Esophagus squamous epithelium (tissue), 5 donors: Measurements from ENCODE around the gene TESK2. TPM values are rescaled to one million over a fixed set of nuclear protein-coding genes. Genes with fewer than 3 reads are reported as not detected.

Source experiments
- DNase-seq: peaks from one replicate; lab custom pipeline; 2025; lab: John Stamatoyannopoulos, UW
- H3K27ac ChIP-seq, 4 donors: fragments of 200-600 bp; sonication (generic); one replicate each; pipeline ENCODE4 v1.5.1; 2016 to 2019; ENCODE audit warnings: mild to moderate bottlenecking in 1 of 4
- H3K27me3 ChIP-seq, 4 donors: fragments of 200-600 bp; sonication (generic); 1 replicate in 3 of 4; 2 replicates in 1 of 4; pipeline versions ENCODE4 v1.5.1 to v1.6.0; 2017 to 2021; ENCODE audit warnings: antibody characterized with exemption in 1 of 4
- H3K36me3 ChIP-seq, 3 donors: fragments of 200-600 bp; sonication (generic); one replicate each; pipeline ENCODE4 v1.5.1; 2016 to 2019
- H3K4me1 ChIP-seq, 3 donors: fragments of 200-600 bp; sonication (generic); one replicate each; pipeline ENCODE4 v1.5.1; 2017 to 2019
- H3K4me3 ChIP-seq, 4 donors: fragments of 200-600 bp; sonication (generic); 1 replicate in 3 of 4; 2 replicates in 1 of 4; pipeline ENCODE4 v1.5.1; 2016 to 2019; ENCODE audit warnings: mild to moderate bottlenecking in 2 of 4, moderate library complexity in 1 of 4
- H3K9me3 ChIP-seq, 3 donors: fragments of 200-600 bp; sonication (generic); one replicate each; pipeline ENCODE4 v1.5.1; 2016 to 2019
- POLR2A ChIP-seq, 4 donors: fragments of 450-650 bp; IDR thresholded peaks; one replicate each; pipeline ENCODE4 v1.6.1; 2017; ENCODE audit warnings: antibody characterized with exemption in 4 of 4, mild to moderate bottlenecking in 4 of 4, moderate library complexity in 3 of 4
- WGBS, 2 donors: methylation state at CpG; one replicate each; pipeline ENCODE4 v1.1.5; 2018; 5-methylcytosine and 5-hydroxymethylcytosine counted together
- intact Hi-C: fragments of 100-400 bp; cut with DNase I; formaldehyde crosslinking; loops from one replicate; pipeline ENCODE4 v1.15.0; 2022
- total RNA-seq, 4 donors: library from RNA; depleted of rRNA; stranded (reverse); fragments of >200 nt; gene quantifications; one replicate each; pipeline ENCODE4 v1.1.0, GENCODE V29; 2016
- TF ChIP-seq, protein P1 (sequence below), 6 experiments: fragments of 450-650 bp in 4 of 6; fragments of 200-600 bp in 2 of 6; sonication (generic) in 2 of 6; IDR thresholded peaks; one replicate each; pipeline ENCODE4 v1.5.1; 2016 to 2019; ENCODE audit warnings: antibody characterized with exemption in 6 of 6, mild to moderate bottlenecking in 4 of 6, moderate library complexity in 4 of 6
- donor health status: DM: yes; HTN: yes; CAD: no.

TESK2 gene
- total RNA-seq, result 1 to 10 TPM; 4.2 to 8.4 (median 5.9) TPM

DNA sequence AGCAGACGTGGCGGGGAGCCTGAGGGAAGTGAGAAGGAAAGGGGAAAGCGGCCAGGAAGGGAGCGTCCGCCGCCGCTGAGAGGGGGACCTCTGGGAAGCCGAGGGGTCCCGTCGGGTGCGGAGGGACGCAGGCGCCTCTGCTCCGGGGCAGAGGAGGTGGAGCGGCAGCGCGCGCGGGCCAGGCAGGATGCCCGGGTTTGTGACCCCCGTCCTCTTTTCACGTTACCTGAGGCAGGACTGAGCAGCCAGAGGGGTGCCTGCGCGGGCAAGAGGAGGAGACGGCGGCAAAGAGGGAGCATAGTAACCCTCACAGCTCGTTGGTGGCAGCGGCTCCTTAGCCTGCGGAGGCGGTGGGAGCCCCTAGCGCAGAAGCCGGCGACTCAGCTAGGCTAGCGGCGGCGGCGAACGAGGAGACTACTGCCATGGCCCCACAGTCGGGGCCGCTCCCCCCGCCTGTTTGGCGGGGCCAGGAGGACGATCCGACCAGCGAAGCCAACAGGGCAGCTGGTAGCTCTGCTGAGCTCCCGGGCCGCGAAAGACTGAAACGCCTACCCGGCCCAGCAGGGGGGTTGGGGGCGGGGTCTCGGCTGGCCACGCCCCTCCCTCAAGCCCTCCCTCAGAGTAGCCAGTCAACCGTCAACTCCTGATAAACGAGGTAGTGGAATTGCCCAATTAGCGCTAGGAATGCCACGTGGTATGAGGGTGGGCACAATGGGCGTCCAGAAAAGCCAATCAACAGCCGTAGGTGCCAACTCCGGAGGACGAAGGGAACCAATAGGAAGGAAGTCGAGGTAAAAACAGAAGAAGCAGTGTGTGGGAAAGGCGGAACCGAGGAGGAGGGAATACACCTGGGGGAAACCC, at the start of gene TESK2:
TESK2 (minus strand) TSS at position 538 of the 861 bp plus-strand sequence. CDS start 33,378 bp downstream, outside the sequence.
- DNase-seq, result peak; percentile 94
- Histone ChIP-seq H3K4me1 (peaks cover 0 to 46% (median 16%) of the 10 kb centered on the region in 3 donors), H3K27me3 (no peaks in the 10 kb centered on the region), H3K27ac (peak within 1 kb of the TSS; percentile 89 to 92 (median 91)), H3K9me3 (no peaks in the 10 kb centered on the region), H3K36me3 (no peaks in the 10 kb centered on the region), H3K4me3 (peak within 1 kb of the TSS; percentile 72 to 95 (median 85))
- intact Hi-C loops, result loop anchor here (5.0 kb wide), 1 partner anchor 479 kb away; the partner anchor contains the start of genes HECTD3 and UROD
- 0 to 1% methylated on average over 26 to 51 of the region's 64 CpGs for WGBS, 2 donors
- TF ChIP-seq POLR2A (IDR thresholded peaks at IDR 0.05), result peak in 2 of 4 donors; percentile 71 to 94
- TF ChIP-seq, protein P1, sequence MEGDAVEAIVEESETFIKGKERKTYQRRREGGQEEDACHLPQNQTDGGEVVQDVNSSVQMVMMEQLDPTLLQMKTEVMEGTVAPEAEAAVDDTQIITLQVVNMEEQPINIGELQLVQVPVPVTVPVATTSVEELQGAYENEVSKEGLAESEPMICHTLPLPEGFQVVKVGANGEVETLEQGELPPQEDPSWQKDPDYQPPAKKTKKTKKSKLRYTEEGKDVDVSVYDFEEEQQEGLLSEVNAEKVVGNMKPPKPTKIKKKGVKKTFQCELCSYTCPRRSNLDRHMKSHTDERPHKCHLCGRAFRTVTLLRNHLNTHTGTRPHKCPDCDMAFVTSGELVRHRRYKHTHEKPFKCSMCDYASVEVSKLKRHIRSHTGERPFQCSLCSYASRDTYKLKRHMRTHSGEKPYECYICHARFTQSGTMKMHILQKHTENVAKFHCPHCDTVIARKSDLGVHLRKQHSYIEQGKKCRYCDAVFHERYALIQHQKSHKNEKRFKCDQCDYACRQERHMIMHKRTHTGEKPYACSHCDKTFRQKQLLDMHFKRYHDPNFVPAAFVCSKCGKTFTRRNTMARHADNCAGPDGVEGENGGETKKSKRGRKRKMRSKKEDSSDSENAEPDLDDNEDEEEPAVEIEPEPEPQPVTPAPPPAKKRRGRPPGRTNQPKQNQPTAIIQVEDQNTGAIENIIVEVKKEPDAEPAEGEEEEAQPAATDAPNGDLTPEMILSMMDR (IDR thresholded peaks at IDR 0.05), result peak in 4 of 6 experiments; percentile 44 to 58 (median 54)

DNA sequence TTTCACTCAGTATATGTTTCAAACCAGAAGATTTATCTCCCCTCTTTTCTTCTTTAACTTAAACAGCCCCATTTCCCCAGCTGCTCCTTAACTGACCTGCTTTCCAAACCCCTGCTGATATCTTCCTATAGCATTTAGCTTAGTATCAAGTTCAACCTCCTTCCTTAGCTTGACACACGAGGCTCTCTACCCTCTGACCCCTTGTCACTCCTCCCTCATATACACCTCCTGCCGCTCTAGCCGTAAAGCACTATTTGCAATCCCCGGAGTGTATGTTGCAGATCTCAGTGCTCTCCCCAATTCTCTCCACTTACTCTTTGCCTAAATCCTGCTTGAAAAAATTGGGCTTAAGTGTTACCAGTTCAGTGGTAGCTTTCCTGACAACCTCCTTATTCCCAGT, 45.9 kb upstream of the TESK2 start:
- no peak overlapping the region for H3K27ac ChIP-seq
- H3K27me3 ChIP-seq, result no peaks in the 10 kb centered on the region
- no peaks in the 10 kb centered on the region for H3K36me3 ChIP-seq
- TF ChIP-seq, protein P1 (IDR thresholded peaks at IDR 0.05), result no peak
- TF ChIP-seq POLR2A (IDR thresholded peaks at IDR 0.05), result no peak
- WGBS, 2 donors, result 73 to 77% methylated on average over 4 of the region's 4 CpGs
- no peaks in the 10 kb centered on the region for H3K4me1 ChIP-seq
- DNase-seq, result no peak
- intact Hi-C loops, result no loop called here
- no peaks in the 10 kb centered on the region for H3K9me3 ChIP-seq
- no peak overlapping the region for H3K4me3 ChIP-seq

- Histone ChIP-seq H3K9me3 (no peaks in the 10 kb centered on the region), H3K4me3 (no peak overlapping the region), H3K27ac (no peak overlapping the region), H3K4me1 (no peaks in the 10 kb centered on the region), H3K27me3 (no peaks in the 10 kb centered on the region), H3K36me3 (no peaks in the 10 kb centered on the region)
- intact Hi-C loops, result no loop called here
- TF ChIP-seq, protein P1 (IDR thresholded peaks at IDR 0.05), result no peak
- TF ChIP-seq POLR2A (IDR thresholded peaks at IDR 0.05), result no peak
- 54 to 60% methylated on average over 6 of the region's 6 CpGs for WGBS, 2 donors
- no peak for DNase-seq
Observed at GRCh38 chr1:45535988-45536766, 45.2 kb upstream of the TESK2 start.

DNA sequence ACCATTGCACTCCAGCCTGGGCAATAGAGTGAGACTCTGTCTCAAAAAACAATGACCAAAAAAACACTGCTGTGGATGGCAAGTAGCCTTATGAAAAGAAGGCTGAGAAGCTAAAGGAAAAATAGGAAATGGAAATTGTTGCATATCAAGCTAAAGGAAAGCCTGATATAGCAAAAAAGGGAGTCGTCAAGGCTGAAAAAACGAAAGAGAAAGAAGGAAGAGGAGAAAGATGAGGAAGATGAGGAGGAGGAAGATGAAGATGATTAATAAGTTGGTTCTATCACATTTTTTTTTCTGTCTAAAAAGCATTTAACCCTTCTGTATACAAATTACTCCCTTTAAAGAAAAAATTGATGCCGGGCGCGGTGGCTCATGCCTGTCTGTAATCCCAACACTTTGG, 40.9 kb upstream of the TESK2 start:
- H3K4me1 ChIP-seq, result no peaks in the 10 kb centered on the region
- no peak for DNase-seq
- 78 to 81% methylated on average over 5 of the region's 5 CpGs for WGBS, 2 donors
- no peak overlapping the region for H3K27ac ChIP-seq
- intact Hi-C loops, result no loop called here
- H3K9me3 ChIP-seq, result no peaks in the 10 kb centered on the region
- H3K27me3 ChIP-seq, result no peaks in the 10 kb centered on the region
- no peak overlapping the region for H3K4me3 ChIP-seq
- no peaks in the 10 kb centered on the region for H3K36me3 ChIP-seq
- TF ChIP-seq, protein P1 (IDR thresholded peaks at IDR 0.05), result no peak
- no peak for TF ChIP-seq POLR2A (IDR thresholded peaks at IDR 0.05)
